Measurements from ENCODE around the gene PLAC1.

DNA sequence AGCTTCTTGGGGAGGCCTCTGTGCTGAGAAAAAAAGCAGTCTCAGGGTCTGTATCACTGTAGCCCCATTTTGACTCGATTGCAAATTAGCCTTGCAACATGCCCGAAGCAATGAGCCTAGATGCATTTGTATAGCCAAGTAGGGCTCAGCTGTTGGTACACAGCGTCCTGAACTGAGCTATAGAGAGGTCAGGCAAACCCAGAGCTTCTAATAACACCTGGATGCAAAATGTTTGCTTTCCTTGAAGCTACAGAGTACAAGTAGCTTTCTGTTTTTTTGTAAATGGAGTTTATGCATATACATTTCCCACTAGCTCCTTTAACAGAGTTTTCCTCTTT, 87.8 kb downstream of the PLAC1 start:
- TF ChIP-seq, protein P1, sequence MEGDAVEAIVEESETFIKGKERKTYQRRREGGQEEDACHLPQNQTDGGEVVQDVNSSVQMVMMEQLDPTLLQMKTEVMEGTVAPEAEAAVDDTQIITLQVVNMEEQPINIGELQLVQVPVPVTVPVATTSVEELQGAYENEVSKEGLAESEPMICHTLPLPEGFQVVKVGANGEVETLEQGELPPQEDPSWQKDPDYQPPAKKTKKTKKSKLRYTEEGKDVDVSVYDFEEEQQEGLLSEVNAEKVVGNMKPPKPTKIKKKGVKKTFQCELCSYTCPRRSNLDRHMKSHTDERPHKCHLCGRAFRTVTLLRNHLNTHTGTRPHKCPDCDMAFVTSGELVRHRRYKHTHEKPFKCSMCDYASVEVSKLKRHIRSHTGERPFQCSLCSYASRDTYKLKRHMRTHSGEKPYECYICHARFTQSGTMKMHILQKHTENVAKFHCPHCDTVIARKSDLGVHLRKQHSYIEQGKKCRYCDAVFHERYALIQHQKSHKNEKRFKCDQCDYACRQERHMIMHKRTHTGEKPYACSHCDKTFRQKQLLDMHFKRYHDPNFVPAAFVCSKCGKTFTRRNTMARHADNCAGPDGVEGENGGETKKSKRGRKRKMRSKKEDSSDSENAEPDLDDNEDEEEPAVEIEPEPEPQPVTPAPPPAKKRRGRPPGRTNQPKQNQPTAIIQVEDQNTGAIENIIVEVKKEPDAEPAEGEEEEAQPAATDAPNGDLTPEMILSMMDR (IDR thresholded peaks at IDR 0.05), result no peak
- TF ChIP-seq, protein P2, sequence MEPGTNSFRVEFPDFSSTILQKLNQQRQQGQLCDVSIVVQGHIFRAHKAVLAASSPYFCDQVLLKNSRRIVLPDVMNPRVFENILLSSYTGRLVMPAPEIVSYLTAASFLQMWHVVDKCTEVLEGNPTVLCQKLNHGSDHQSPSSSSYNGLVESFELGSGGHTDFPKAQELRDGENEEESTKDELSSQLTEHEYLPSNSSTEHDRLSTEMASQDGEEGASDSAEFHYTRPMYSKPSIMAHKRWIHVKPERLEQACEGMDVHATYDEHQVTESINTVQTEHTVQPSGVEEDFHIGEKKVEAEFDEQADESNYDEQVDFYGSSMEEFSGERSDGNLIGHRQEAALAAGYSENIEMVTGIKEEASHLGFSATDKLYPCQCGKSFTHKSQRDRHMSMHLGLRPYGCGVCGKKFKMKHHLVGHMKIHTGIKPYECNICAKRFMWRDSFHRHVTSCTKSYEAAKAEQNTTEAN (CRISPR knock-in tag; IDR thresholded peaks at IDR 0.05), result no peak
- TF ChIP-seq, protein P3, sequence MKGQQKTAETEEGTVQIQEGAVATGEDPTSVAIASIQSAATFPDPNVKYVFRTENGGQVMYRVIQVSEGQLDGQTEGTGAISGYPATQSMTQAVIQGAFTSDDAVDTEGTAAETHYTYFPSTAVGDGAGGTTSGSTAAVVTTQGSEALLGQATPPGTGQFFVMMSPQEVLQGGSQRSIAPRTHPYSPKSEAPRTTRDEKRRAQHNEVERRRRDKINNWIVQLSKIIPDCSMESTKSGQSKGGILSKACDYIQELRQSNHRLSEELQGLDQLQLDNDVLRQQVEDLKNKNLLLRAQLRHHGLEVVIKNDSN (CRISPR knock-in tag; IDR thresholded peaks at IDR 0.05), result no peak
- TF ChIP-seq, protein P4, sequence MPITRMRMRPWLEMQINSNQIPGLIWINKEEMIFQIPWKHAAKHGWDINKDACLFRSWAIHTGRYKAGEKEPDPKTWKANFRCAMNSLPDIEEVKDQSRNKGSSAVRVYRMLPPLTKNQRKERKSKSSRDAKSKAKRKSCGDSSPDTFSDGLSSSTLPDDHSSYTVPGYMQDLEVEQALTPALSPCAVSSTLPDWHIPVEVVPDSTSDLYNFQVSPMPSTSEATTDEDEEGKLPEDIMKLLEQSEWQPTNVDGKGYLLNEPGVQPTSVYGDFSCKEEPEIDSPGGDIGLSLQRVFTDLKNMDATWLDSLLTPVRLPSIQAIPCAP (CRISPR knock-in tag; IDR thresholded peaks at IDR 0.05), result no peak
- TF ChIP-seq NFE2L1 (CRISPR knock-in tag; IDR thresholded peaks at IDR 0.05), result no peak
- no peak for TF ChIP-seq NFYB (CRISPR knock-in tag; conservative IDR thresholded peaks at IDR 0.05; ENCODE audit: low read depth)
- TF ChIP-seq, protein P5, sequence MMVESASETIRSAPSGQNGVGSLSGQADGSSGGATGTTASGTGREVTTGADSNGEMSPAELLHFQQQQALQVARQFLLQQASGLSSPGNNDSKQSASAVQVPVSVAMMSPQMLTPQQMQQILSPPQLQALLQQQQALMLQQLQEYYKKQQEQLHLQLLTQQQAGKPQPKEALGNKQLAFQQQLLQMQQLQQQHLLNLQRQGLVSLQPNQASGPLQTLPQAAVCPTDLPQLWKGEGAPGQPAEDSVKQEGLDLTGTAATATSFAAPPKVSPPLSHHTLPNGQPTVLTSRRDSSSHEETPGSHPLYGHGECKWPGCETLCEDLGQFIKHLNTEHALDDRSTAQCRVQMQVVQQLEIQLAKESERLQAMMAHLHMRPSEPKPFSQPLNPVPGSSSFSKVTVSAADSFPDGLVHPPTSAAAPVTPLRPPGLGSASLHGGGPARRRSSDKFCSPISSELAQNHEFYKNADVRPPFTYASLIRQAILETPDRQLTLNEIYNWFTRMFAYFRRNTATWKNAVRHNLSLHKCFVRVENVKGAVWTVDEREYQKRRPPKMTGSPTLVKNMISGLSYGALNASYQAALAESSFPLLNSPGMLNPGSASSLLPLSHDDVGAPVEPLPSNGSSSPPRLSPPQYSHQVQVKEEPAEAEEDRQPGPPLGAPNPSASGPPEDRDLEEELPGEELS (CRISPR knock-in tag; IDR thresholded peaks at IDR 0.05), result no peak

Data from WTC11 (cell line).